HG03521 (cell line): Measurements from ENCODE around the gene OR2W3.

ENCODE experiments used
- ATAC-seq: cut with Tn5 transposase; IDR thresholded peaks from one replicate; pipeline ENCODE4 v1.9.1; 2021; ENCODE audit warnings: mild to moderate bottlenecking, moderate library complexity; ENCODE audit not compliant: unreplicated experiment

OR2W3 gene

GRCh38 chr1:247914941-247915662 is 19.7 kb downstream of the OR2W3 start:
- no peak for ATAC-seq

GRCh38 chr1:247919952-247920351 is 24.6 kb downstream of the OR2W3 start, which contains the start of gene OR2T8:
OR2T8 (plus strand) TSS chr1:247920252; CDS start chr1:247921018, 766 bp downstream.
- ATAC-seq = no peak

- ATAC-seq = no peak
These were observed 28.6 kb downstream of the OR2W3 start for GRCh38 chr1:247923941-247924340.

- no peak for ATAC-seq
These were observed 29.5 kb downstream of the OR2W3 start, which contains the start of gene OR2AJ1 for GRCh38 chr1:247924868-247925267. OR2AJ1 (plus strand) TSS chr1:247924889; CDS start chr1:247933769, 8,880 bp downstream.

GRCh38 chr1:247933989-247934388 is 38.6 kb downstream of the OR2W3 start:
- ATAC-seq = no peak

GRCh38 chr1:247935781-247936180 is 40.4 kb downstream of the OR2W3 start:
- no peak for ATAC-seq

GRCh38 chr1:247936415-247936814 is 41.0 kb downstream of the OR2W3 start:
- no peak for ATAC-seq

- ATAC-seq = peak; percentile 100
These were observed 41.8 kb downstream of the OR2W3 start for GRCh38 chr1:247936965-247937734.

- ATAC-seq = no peak
These were observed 47.2 kb downstream of the OR2W3 start for GRCh38 chr1:247942624-247943023.
